HG02571 (cell line): ENCODE results near the gene ERVH48-1.
"Not testable (repeated sequence)": the region's sequence is repeated elsewhere in the genome, so short reads cannot be mapped to it uniquely, and the experiment has no call there.

Experiments
- ATAC-seq: cut with Tn5 transposase; IDR thresholded peaks from one replicate; pipeline ENCODE4 v1.9.1; 2021; ENCODE audit warnings: mild to moderate bottlenecking, moderate library complexity; ENCODE audit not compliant: unreplicated experiment

The ERVH48-1 gene

DNA sequence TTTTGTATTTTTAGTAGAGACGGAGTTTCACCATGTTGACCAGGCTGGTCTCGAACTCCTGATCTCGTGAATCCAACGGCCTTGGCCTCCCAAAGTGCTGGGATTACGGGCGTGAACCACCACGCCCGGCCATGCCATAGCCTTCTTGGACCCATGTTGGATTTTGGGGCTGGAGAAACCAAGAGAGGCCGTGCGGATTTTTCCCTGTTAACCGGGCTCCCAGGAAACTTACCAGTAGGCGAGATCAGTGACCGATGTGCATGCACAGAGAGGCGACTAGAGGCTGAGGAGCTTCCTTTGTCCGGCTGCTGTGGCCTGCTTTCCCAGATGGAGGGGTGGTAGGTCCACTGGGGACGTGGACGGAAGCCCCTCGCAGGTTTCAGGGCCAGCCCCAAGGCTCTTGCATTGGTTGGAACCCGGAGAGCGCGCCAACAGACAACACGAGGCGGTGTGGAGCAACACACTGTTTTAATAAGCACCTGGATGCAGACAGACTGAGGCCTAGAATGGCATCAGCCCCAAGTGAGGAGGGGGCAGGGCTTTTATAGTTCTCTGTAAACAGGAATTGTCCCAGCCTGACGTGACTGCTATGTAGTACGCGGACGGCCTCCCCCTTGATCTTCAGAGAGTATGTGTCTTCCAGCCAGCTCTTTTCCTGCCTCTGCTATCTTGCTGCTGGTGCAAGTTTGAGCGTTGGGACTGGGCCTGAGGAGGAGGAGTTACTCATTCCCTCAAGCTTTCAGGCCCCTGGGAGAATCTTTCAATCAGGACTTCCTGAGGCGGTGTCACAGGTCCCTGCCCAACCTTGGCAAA, at the start of gene ERVH48-1:
TSS of gene ERVH48-1 (minus strand) at position 517 of the 813 bp plus-strand sequence. CDS start 6,624 bp downstream, outside the sequence.
- ATAC-seq, result no peak

DNA sequence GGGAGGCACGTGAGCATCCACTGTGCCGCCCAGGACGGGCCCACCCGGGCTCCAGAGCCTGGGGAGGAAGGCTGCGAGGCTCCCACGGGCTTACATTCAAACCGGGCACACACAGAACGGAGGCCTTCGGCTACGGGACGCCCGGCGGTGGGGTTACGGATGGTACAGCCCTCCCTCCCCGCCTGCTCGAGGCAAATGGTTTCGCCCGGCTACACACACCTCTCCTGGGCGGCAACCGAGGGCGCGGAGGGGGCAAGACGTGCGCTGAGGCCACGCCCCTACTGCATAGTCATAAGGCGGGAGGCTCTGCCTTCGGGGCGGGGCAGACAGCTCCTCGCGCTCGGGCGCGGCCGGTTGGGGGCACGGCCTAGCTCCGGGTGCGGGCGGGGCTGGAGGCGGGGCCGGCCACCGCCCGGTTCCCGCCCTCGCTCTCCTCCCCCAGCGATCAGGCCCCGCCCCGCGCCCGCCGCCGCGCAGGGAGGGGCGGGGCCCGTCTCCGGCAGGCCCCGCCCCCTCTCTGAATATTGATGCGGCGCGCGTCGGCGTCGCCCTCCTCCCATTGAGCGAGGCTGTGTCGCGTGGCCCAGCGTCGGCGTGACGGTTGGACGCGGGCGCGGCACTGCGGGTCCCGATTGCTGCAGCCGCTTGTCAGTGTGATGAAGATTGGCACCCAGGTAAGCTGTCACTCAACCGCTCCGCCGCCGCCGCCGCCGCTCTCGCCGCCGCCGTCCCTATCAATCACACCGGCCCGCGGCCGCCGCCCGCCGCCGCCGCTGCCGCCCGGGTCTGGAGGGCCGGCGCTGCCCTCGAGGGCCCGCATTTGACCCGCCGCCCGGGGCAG, 48.8 kb upstream of the ERVH48-1 start, which contains the start of gene PKNOX1:
TSS of gene PKNOX1 (plus strand) at position 572 of the 841 bp plus-strand sequence. CDS start 29,820 bp downstream, outside the sequence.
- ATAC-seq, result peak; percentile 78

DNA sequence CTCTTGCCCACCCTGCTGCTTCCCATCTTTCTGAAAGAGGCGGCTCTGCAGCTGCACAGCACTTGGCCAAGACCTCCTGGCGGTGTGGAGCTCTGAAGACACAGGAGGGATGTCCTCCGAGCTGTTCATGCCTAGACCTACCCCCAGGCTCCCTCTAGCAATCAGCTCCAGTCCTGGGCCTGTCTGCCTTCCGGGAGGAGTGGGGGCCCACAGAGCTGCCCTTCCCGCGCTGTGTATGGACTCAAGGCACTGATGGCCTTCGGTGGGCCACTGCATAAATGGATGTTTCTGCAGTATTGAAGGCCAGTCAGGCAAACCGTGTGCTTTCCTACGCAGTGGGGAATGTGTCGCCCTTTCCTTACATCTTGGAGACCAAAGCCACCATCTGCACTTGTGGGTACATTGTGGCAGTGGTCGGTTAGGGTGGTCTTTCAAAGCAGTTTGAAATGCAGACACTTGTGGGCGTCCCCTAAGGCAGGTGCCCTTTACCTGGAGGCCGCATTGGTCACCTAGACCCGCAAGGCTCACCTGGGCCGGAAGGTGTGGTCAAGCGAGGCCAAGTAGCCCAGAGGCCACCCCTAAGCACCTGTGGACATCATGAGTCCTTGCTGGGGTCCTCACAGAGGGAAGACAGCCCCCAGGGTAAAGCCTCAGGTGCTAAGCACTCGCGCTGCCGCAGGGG, 48.0 kb upstream of the ERVH48-1 start:
- no peak for ATAC-seq

- ATAC-seq, result no peak
Measured at GRCh38 chr21:42971897-42972275, 46.5 kb upstream of the ERVH48-1 start.

DNA sequence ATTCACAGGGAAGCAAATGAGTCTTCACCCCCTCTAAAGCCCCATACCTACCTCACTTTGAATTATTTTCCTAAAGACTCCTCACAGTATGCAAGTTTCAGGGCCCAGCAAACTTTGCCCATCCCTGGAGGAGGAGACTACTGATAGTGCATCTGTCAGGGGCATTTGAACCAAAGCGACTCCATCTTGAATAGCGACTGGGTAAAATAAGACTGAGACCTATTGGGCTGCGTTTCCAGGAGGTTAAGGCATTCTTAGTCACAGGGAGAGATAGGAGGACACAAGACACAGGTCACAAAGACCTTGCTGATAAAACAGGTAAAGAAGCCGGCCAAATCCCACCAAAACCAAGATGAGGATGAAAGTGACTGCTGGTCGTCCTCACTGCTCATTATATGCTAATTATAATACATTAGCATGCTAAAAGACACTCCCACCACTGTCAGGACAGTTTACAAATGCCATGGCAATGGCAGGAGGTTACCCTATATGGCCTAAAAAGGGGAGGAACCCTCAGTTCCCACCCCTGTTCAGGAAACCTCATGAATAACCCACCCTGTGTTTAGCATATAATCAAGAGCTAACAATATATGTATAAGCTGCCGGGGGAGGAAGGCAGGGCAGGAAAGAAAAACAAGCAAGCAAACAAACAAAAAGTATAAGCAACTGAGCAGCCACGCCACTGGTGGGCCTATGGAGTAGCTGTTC, 45.7 kb upstream of the ERVH48-1 start:
- ATAC-seq, result no peak

- ATAC-seq, result no peak
Measured at GRCh38 chr21:42969193-42969600, 43.8 kb upstream of the ERVH48-1 start.

DNA sequence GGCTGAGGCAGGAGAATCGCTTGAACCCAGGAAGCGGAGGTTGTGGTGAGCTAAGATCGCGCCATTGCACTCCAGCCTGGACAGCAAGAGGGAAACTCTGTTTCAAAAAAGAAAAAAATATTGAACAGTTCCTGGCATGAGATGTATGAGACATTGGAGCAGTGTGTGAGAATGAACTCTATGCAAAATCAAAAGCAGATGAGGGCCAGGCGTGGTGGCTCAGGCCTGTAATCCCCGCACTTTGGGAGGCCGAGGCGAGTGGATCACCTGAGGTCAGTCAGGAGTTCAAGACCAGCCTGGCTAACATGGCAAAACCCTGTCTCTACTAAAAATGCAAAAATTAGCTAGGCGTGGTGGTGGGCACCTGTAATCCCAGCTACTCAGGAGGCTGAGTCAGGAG, 42.2 kb upstream of the ERVH48-1 start:
- not testable (repeated sequence) for ATAC-seq

- ATAC-seq, result no peak
Measured at GRCh38 chr21:42965211-42965560, 39.8 kb upstream of the ERVH48-1 start.

- no peak for ATAC-seq
Measured at GRCh38 chr21:42964546-42965210, 39.2 kb upstream of the ERVH48-1 start.

GRCh38 chr21:42964086-42964485, 38.7 kb upstream of the ERVH48-1 start:
- ATAC-seq, result no peak

DNA sequence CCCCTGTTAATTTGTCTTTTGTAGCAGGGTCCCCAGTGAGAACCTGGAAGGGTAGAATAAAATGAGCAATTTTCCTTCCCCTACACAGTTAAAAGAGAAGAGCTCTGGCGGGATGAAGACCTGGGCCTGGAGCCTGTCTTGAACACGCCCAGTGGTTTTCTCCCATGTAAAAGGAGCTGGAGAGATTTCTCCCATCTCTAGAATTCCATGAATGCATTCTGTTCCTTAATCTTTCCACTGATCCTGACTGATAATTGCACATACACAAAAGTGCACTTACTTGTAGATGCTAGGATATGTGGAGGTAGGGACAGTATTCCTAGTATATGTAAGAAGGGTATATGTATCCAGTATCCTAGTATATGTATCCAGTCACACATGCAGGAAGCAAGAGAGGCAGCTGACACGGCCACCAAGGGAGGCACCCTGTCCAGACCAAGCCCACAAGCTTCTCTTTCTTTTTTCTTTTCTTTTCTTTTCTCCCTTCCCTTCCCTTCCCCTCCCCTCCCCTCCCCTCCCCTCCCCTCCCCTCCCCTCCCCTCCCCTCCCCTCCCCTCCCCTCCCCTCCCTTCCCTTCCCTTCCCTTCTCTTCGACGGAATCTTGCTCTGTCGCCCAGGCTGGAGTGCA, 37.1 kb upstream of the ERVH48-1 start:
- no peak for ATAC-seq

- no peak for ATAC-seq
Measured at GRCh38 chr21:42959728-42960127, 34.3 kb upstream of the ERVH48-1 start.

DNA sequence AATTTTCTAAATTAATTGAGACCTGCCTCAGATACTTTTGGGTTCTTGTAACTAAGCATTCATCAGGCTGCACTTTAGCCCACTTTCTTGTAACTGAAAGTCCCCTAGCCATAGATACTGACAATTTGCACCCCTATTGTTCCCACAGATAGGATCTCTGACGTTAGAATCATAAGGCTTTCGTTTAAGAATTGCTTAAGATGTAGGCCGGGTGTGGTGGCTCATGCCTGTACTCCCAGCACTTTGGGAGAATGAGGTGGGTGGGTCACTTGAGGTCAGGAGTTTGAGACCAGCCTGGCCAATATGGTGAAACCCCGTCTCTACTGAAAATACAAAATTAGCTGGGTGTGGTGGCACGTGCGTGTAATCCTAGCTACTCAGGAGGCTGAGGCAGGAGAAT, 32.7 kb upstream of the ERVH48-1 start:
- not testable (repeated sequence) for ATAC-seq

GRCh38 chr21:42956824-42957630, 31.6 kb upstream of the ERVH48-1 start:
- ATAC-seq, result no peak

- not testable (repeated sequence) for ATAC-seq
Measured at GRCh38 chr21:42951193-42951592, 25.8 kb upstream of the ERVH48-1 start.

DNA sequence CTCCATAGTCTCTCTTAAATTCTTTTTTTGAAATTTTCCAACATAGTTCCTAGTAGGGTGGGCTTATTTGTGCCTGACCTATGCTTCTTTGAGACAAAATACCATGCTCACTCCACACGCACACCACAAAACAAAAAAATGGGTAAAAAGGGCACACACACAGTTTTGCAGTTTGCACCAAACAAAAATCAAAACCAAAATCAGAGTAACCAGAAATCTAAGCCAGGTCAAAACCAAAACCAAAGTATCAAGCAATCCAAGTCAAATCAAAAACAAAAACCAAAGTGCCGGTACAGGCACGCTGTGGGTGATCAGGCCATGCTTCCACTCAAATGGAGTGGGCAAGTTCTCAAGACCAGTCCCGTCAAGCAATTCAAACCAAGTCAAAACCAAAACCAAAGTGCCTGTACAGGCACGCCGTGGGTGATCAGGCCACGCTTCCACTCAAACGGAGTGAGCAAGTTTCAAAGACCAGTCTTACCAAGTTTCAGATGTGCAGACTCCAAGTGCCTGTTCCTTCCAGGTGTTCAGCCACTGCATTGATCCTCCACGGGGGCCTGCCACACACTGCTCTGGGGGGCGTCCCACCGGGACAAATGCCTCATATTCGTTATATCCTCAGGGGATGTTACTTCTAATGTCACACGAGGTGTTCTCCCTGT, 23.8 kb upstream of the ERVH48-1 start:
- not testable (repeated sequence) for ATAC-seq

- no peak for ATAC-seq
Measured at GRCh38 chr21:42942244-42942643, 16.8 kb upstream of the ERVH48-1 start.

DNA sequence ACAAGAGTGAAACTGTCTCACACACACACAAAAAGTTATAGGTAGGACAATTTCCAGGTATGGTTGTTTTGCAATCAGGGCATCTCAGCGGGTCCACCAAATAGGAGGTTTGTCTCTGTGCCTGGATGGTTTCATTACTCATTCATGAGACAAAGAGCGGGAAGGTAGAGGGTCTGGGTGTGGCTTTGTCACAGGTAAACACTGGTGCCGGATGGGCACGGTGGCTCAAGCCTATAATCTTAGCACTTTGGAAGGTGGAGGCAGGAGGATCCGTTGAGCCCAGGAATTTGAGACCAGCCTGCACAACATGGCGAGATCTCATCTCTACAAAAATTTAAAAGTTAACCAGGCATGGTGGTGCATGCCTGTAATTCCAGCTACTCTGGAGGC, 16.3 kb upstream of the ERVH48-1 start:
- no peak for ATAC-seq
